ENCODE data around the gene SPATA16.
"Not testable (repeated sequence)": the region's sequence is repeated elsewhere in the genome, so short reads cannot be mapped to it uniquely, and the experiment has no call there.

SPATA16 gene

GRCh38 chr3:172938788-172939187 lies 202.2 kb downstream of the SPATA16 start:
- no peak for DNase-seq

GRCh38 chr3:172931746-172932285 lies 209.2 kb downstream of the SPATA16 start:
- DNase-seq = no peak

GRCh38 chr3:172929451-172929850 lies 211.6 kb downstream of the SPATA16 start:
- DNase-seq = no peak

- DNase-seq = no peak
Measured at GRCh38 chr3:172924546-172924945, 216.5 kb downstream of the SPATA16 start.

GRCh38 chr3:172919297-172919683 lies 221.7 kb downstream of the SPATA16 start:
- DNase-seq = no peak

GRCh38 chr3:172918568-172919296 lies 222.3 kb downstream of the SPATA16 start:
- no peak for DNase-seq

- no peak for DNase-seq
Measured at GRCh38 chr3:172918165-172918564, 222.9 kb downstream of the SPATA16 start.

GRCh38 chr3:172915911-172916514 lies 225.0 kb downstream of the SPATA16 start:
- no peak for DNase-seq

GRCh38 chr3:172914854-172915253 lies 226.2 kb downstream of the SPATA16 start:
- DNase-seq = no peak

- no peak for DNase-seq
Measured at GRCh38 chr3:172913911-172914655, 227.0 kb downstream of the SPATA16 start.

GRCh38 chr3:172911142-172911541 lies 229.9 kb downstream of the SPATA16 start:
- DNase-seq = no peak

GRCh38 chr3:172908771-172909270 lies 232.2 kb downstream of the SPATA16 start:
- DNase-seq = no peak

GRCh38 chr3:172905451-172905850 lies 235.6 kb downstream of the SPATA16 start:
- no peak for DNase-seq

GRCh38 chr3:172904711-172905373 lies 236.2 kb downstream of the SPATA16 start:
- no peak for DNase-seq

- no peak for DNase-seq
Measured at GRCh38 chr3:172903642-172904320, 237.3 kb downstream of the SPATA16 start.

GRCh38 chr3:172892158-172892557 lies 248.9 kb downstream of the SPATA16 start:
- no peak for DNase-seq

- no peak for DNase-seq
Measured at GRCh38 chr3:172885704-172886103, 255.3 kb downstream of the SPATA16 start.

GRCh38 chr3:172882563-172882962 lies 258.5 kb downstream of the SPATA16 start:
- DNase-seq = no peak

- DNase-seq = not testable (repeated sequence)
Measured at GRCh38 chr3:172879381-172879780, 261.7 kb downstream of the SPATA16 start.

- DNase-seq = no peak
Measured at GRCh38 chr3:172877011-172877410, 264.0 kb downstream of the SPATA16 start.

GRCh38 chr3:172876297-172876696 lies 264.7 kb downstream of the SPATA16 start:
- DNase-seq = no peak

GRCh38 chr3:172875039-172875438 lies 266.0 kb downstream of the SPATA16 start:
- no peak for DNase-seq
